GM06990 (cell line): ENCODE data around the gene ING1.
A peak's percentile ranks its signal among the peaks of the same experiment; 100 is the strongest.
"Not testable (repeated sequence)": the region's sequence is repeated elsewhere in the genome, so short reads cannot be mapped to it uniquely, and the experiment has no call there.

ENCODE experiments used
- DNase-seq: peaks from one replicate; pipeline ENCODE4 v3.0.0-alpha.2; 2011; ENCODE audit not compliant: insufficient read length; ENCODE audit errors: extremely low read depth
- H3K27me3 ChIP-seq: replicated peaks from 2 replicates; pipeline ENCODE4 v1.6.0; 2011; ENCODE audit warnings: low read length; ENCODE audit not compliant: control insufficient read depth, insufficient read depth
- H3K36me3 ChIP-seq: 2 replicates; pipeline ENCODE4 v1.5.1; 2011; ENCODE audit warnings: low read length; ENCODE audit not compliant: control insufficient read depth, insufficient read depth
- H3K4me3 ChIP-seq: replicated peaks from 2 replicates; pipeline ENCODE4 v1.5.1; 2011; ENCODE audit warnings: low read depth, mild to moderate bottlenecking, control low read depth, low read length
- CTCF ChIP-seq: IDR thresholded peaks from 2 replicates; pipeline ENCODE4 v1.5.1; 2011; ENCODE audit warnings: low read length, control low read depth, mild to moderate bottlenecking, inconsistent platforms; ENCODE audit not compliant: insufficient read depth, poor library complexity, severe bottlenecking

ING1 gene

GRCh38 chr13:110669036-110669435 lies 44.5 kb upstream of the ING1 start:
- Histone ChIP-seq H3K36me3 (peaks cover 12% of the 10 kb centered on the region), H3K27me3 (no peaks in the 10 kb centered on the region), H3K4me3 (no peak overlapping the region)
- TF ChIP-seq CTCF: no peak
- no peak for DNase-seq

GRCh38 chr13:110669814-110670213 lies 43.7 kb upstream of the ING1 start:
- peaks cover 10% of the 10 kb centered on the region for H3K36me3 ChIP-seq
- not testable (repeated sequence) for H3K27me3 ChIP-seq, DNase-seq, H3K4me3 ChIP-seq

- no peaks in the 10 kb centered on the region for H3K27me3 ChIP-seq
- DNase-seq: peak; percentile 73
- peaks cover 12% of the 10 kb centered on the region for H3K36me3 ChIP-seq
- no peak for TF ChIP-seq CTCF
- no peak overlapping the region; the same call in 1 of the 2 replicates for H3K4me3 ChIP-seq
Measured at GRCh38 chr13:110676595-110677587, 36.6 kb upstream of the ING1 start.

GRCh38 chr13:110677731-110678545 lies 35.6 kb upstream of the ING1 start:
- TF ChIP-seq CTCF: no peak
- Histone ChIP-seq H3K4me3 (no peak overlapping the region), H3K36me3 (peaks cover 16% of the 10 kb centered on the region), H3K27me3 (no peaks in the 10 kb centered on the region)
- no peak for DNase-seq

- no peak for DNase-seq
- Histone ChIP-seq H3K36me3 (peaks cover 20% of the 10 kb centered on the region), H3K4me3 (no peak overlapping the region), H3K27me3 (no peaks in the 10 kb centered on the region)
- TF ChIP-seq CTCF: peak; percentile 44
Measured at GRCh38 chr13:110680852-110681251, 32.6 kb upstream of the ING1 start.
